GM12878 (cell line): ENCODE results near the gene RAI14. TPM values are rescaled to one million over a fixed set of nuclear protein-coding genes. Genes with fewer than 3 reads are reported as not detected.

ENCODE experiments used
- ATAC-seq: fragments of 200-7000 bp; cut with Tn5 transposase; 3 replicates; pipeline ENCODE4 v1.9.1; 2020; ENCODE audit warnings: mild to moderate bottlenecking, moderate library complexity
- BruUV-seq: library from RNA; stranded (reverse); fragments of 400-500 nt; replicated peaks from 2 replicates; lab custom pipeline; 2021; lab: Mats Ljungman, UMichigan
- CTCF ChIA-PET: fragments of 300-600 bp; sonication (Branson Sonifier 250); formaldehyde crosslinking; extraction: SDS; loops from one replicate; lab custom pipeline; 2021; ENCODE audit warnings: inconsistent platforms; lab: Yijun Ruan, JAX
- POLR2A ChIA-PET: fragments of 350-600 bp; formaldehyde crosslinking; extraction: SDS; loops from one replicate; lab custom pipeline; 2021; ENCODE audit warnings: inconsistent platforms; lab: Charles Lee
- RAD21 ChIA-PET: fragments of 300-600 bp; sonication (Branson Sonifier 250); formaldehyde crosslinking; loops from one replicate; lab custom pipeline; 2023; ENCODE audit warnings: antibody characterized with exemption; ENCODE audit not compliant: unreplicated experiment; lab: Charles Lee
- SMC1A ChIA-PET: fragments of 300-600 bp; sonication (Branson Sonifier 250); formaldehyde crosslinking; loops from one replicate; lab custom pipeline; 2023; ENCODE audit not compliant: unreplicated experiment, uncharacterized antibody; lab: Charles Lee
- DNase-seq: peaks from one replicate; pipeline ENCODE4 v3.0.0-alpha.2; 2011; ENCODE audit warnings: low read depth, low spot score
- FAIRE-seq: peaks from 3 replicates; lab custom pipeline; 2011; peaks lifted over from hg19 to GRCh38; lab: Jason Lieb, UNC
- H2AFZ ChIP-seq: 2 replicates; pipeline ENCODE4 v1.6.0; 2011; ENCODE audit warnings: low read depth, low read length, control low read depth; ENCODE audit not compliant: control insufficient read depth
- H3K27ac ChIP-seq: 2 replicates; pipeline ENCODE4 v1.5.1; 2011; ENCODE audit warnings: control low read depth; ENCODE audit not compliant: control insufficient read depth, insufficient read depth
- H3K27me3 ChIP-seq, 2 experiments: replicated peaks in 1 of 2; 2 replicates each; pipeline versions ENCODE4 v1.6.0 to v1.6.1; 2011; ENCODE audit warnings: low read length in 1 of 2; ENCODE audit not compliant: control insufficient read depth in 2 of 2, insufficient read depth in 2 of 2
- H3K36me3 ChIP-seq, 2 experiments: 2 replicates each; pipeline ENCODE4 v1.5.1; 2011; ENCODE audit warnings: low read length in 1 of 2; ENCODE audit not compliant: control insufficient read depth in 2 of 2, insufficient read depth in 2 of 2
- H3K4me1 ChIP-seq: 2 replicates; pipeline ENCODE4 v1.6.1; 2011; ENCODE audit warnings: mild to moderate bottlenecking, low read length, moderate library complexity, mixed read lengths; ENCODE audit not compliant: control insufficient read depth, insufficient read depth
- H3K4me2 ChIP-seq: 2 replicates; pipeline ENCODE4 v1.6.0; 2011; ENCODE audit warnings: control low read depth; ENCODE audit not compliant: control insufficient read depth, insufficient read depth
- H3K4me3 ChIP-seq: fragments of 200-600 bp; sonication (generic); 2 replicates; pipeline ENCODE4 v1.5.1; 2016
- H3K79me2 ChIP-seq: 2 replicates; pipeline ENCODE4 v1.6.0; 2011; ENCODE audit warnings: low read length; ENCODE audit not compliant: control insufficient read depth, insufficient read depth
- H3K9ac ChIP-seq: 2 replicates; pipeline ENCODE4 v1.8.0; 2011; ENCODE audit warnings: low read length, control low read depth, mixed read lengths; ENCODE audit not compliant: control insufficient read depth, insufficient read depth
- H3K9me3 ChIP-seq: replicated peaks from 3 replicates; pipeline ENCODE4 v1.5.1; 2011; ENCODE audit warnings: mild to moderate bottlenecking, low read length; ENCODE audit not compliant: control insufficient read depth, insufficient read depth
- H4K20me1 ChIP-seq: 2 replicates; pipeline ENCODE4 v1.6.0; 2011; ENCODE audit not compliant: control insufficient read depth, insufficient read depth
- ATF7 ChIP-seq: fragments of 450-650 bp; IDR thresholded peaks from 2 replicates; pipeline ENCODE4 v1.6.1; 2016; ENCODE audit warnings: low read depth, mild to moderate bottlenecking
- CHD4 ChIP-seq: fragments of 200-600 bp; sonication (generic); IDR thresholded peaks from 2 replicates; pipeline ENCODE4 v1.6.1; 2016; ENCODE audit warnings: mild to moderate bottlenecking
- CREM ChIP-seq: IDR thresholded peaks from 2 replicates; pipeline ENCODE4 v1.6.1; 2014; ENCODE audit warnings: antibody characterized with exemption, low read depth
- ESRRA ChIP-seq: IDR thresholded peaks from 2 replicates; pipeline ENCODE4 v1.6.1; 2012; ENCODE audit warnings: mild to moderate bottlenecking, low read length, improper control_type of control experiment
- IKZF2 ChIP-seq, 2 experiments: fragments of 450-650 bp; IDR thresholded peaks; 2 replicates each; pipeline ENCODE4 v1.6.1; 2017; ENCODE audit warnings: mild to moderate bottlenecking in 2 of 2, moderate library complexity in 2 of 2
- NFIC ChIP-seq: IDR thresholded peaks from 2 replicates; pipeline ENCODE4 v1.6.1; 2012; ENCODE audit warnings: low read depth, mild to moderate bottlenecking, inconsistent platforms, low read length, moderate library complexity
- NFYB ChIP-seq: IDR thresholded peaks from 2 replicates; pipeline ENCODE4 v1.6.1; 2011; ENCODE audit warnings: low read depth, mild to moderate bottlenecking, low read length, improper control_type of control experiment, moderate library complexity; ENCODE audit not compliant: insufficient read depth
- NR2C2 ChIP-seq: IDR thresholded peaks from 2 replicates; pipeline ENCODE4 v1.6.1; 2011; ENCODE audit warnings: borderline replicate concordance, low read depth; ENCODE audit not compliant: control insufficient read depth, insufficient read length
- RUNX3 ChIP-seq: IDR thresholded peaks from 2 replicates; pipeline ENCODE4 v1.6.1; 2012; ENCODE audit warnings: low read length, inconsistent platforms
- WRNIP1 ChIP-seq: IDR thresholded peaks from 2 replicates; pipeline ENCODE4 v1.6.1; 2011; ENCODE audit warnings: low read depth, low read length, improper control_type of control experiment, borderline replicate concordance
- ZNF217 ChIP-seq: fragments of 450-650 bp; IDR thresholded peaks from 2 replicates; pipeline ENCODE4 v1.6.1; 2017; ENCODE audit warnings: antibody characterized with exemption, mild to moderate bottlenecking
- WGBS: methylation state at CpG from one replicate; pipeline ENCODE4 v1.1.6; 2016; ENCODE audit warnings: low lambda C conversion rate; ENCODE audit not compliant: insufficient replicate concordance, insufficient coverage; ENCODE audit errors: missing lambda C conversion rate; 5-methylcytosine and 5-hydroxymethylcytosine counted together
- in situ Hi-C: fragments of 300-500 bp; cut with MboI; formaldehyde crosslinking; loops from 9 replicates; pipeline ENCODE4 v1.14.3; 2018; ENCODE audit warnings: mixed read lengths
- intact Hi-C: fragments of 100-400 bp; cut with micrococcal nuclease; formaldehyde crosslinking; loops from one replicate; pipeline ENCODE4 v1.14.2; 2022; ENCODE audit not compliant: unreplicated experiment
- polyA plus RNA-seq, 11 experiments: library from polyadenylated mRNA; depleted of rRNA in 4 of 11; unstranded in 6 of 11; stranded (reverse) in 5 of 11; fragments of >200 nt; fragmentation: Nextera tagmentation in 4 of 11; fragmentation: Illumina TruSeq in 1 of 11; extraction: Ambion mirVana in 4 of 11; extraction: Trizol in 1 of 11; gene quantifications; 1 replicate in 1 of 11; 2 replicates in 10 of 11; pipeline versions ENCODE4 v1.2.1 to v1.2.3, GENCODE V29; 2011 to 2016; ENCODE audit warnings: inconsistent platforms in 2 of 11, missing spikeins in 2 of 11, low read depth in 1 of 11
- total RNA-seq, 4 experiments: library from RNA; depleted of rRNA in 3 of 4; stranded (reverse); fragments of >200 nt in 3 of 4; fragmentation: Illumina TruSeq in 1 of 4; extraction: Trizol in 1 of 4; gene quantifications; 2 replicates each; pipeline versions ENCODE4 v1.2.1 to v1.2.3, GENCODE V29; 2013 to 2021
- TF ChIP-seq, protein P1 (sequence below): fragments of 450-650 bp; IDR thresholded peaks from 2 replicates; pipeline ENCODE4 v1.6.1; 2017; ENCODE audit warnings: mild to moderate bottlenecking
- TF ChIP-seq, protein P2 (sequence below): fragments of 450-650 bp; formaldehyde crosslinking; IDR thresholded peaks from 2 replicates; pipeline ENCODE4 v1.5.0; 2022; ENCODE audit warnings: mild to moderate bottlenecking, missing genetic modification characterization
- TF ChIP-seq, protein P3 (sequence below): fragments of 450-650 bp; IDR thresholded peaks from 2 replicates; pipeline ENCODE4 v1.6.1; 2018; ENCODE audit warnings: mild to moderate bottlenecking, low read depth, moderate library complexity; ENCODE audit not compliant: partially characterized antibody
- TF ChIP-seq, protein P4 (sequence below): IDR thresholded peaks from 2 replicates; pipeline ENCODE4 v1.6.1; 2012; ENCODE audit warnings: low read depth, low read length, improper control_type of control experiment

Gene RAI14
- total and polyA plus RNA-seq, 10 of the 15 experiments (the other 5 are each of a cell fraction or from before 2014, with no cell fraction given), result 0.18 to 4.6 (median 1.9) TPM

DNA sequence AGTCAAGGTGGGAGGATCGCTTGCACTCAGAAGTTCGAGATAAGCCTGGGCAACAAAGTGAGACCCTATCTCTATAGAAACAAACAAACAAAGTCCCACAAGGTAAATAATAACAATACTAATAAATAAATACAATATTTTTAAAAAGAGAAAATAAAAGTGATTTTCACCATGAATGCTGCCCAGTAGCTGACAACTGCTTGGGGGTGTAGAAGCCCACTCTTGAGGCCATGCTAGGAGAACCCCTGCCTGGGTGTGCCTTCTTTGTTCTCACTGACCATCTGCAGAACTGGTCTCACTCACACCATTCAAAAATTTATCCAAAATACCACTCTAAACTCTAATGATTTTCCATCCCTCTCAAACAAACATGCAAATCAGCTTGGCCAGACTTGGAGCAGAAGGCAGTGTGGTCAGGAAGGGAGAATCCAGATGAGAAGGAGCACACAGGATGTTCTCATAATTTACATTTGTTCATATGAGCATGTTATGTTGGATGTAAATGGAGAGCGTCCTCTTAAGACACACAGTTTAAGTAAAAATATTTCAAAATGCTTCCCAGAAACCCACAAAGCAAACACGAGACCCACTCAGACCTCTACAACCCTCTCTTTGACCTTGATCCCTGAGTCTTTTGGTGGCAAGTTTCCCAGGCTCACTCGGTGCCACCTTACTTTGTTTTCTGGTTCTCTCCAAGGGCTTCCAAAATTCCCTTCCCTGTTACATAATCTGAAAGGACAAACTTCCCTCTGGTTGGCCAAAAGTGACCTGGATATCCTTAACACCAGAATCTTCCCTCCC, 7.9 kb upstream of the RAI14 start:
- no peaks in the 10 kb centered on the region for H3K79me2 ChIP-seq
- no TSS peak for BruUV-seq
- H3K4me3 ChIP-seq, result no peak overlapping the region
- ChIA-PET CTCF (no interaction called here), RAD21 (no interaction called here), SMC1A (no interaction called here), POLR2A (no interaction called here)
- ATAC-seq, result no peak
- 18% methylated on average over 5 of the region's 5 CpGs for WGBS
- H3K4me1 ChIP-seq, result no peaks in the 10 kb centered on the region
- no peaks in the 10 kb centered on the region for H3K9me3 ChIP-seq
- no peak for FAIRE-seq
- H3K27me3 ChIP-seq, result no peaks in the 10 kb centered on the region; a peak in 1 of 4 replicates
- no peaks in the 10 kb centered on the region for H3K36me3 ChIP-seq
- H3K9ac ChIP-seq, result no peak overlapping the region
- no peak overlapping the region for H3K27ac ChIP-seq
- H2AFZ ChIP-seq, result no peak overlapping the region
- intact Hi-C loops (no loop called here), in situ Hi-C loops (no loop called here)
- H4K20me1 ChIP-seq, result no peaks in the 10 kb centered on the region
- DNase-seq, result no peak
- H3K4me2 ChIP-seq, result no peak overlapping the region
- TF ChIP-seq CHD4, result no peak
- no peak for TF ChIP-seq IKZF2 (IDR thresholded peaks at IDR 0.05)
- no peak for TF ChIP-seq RUNX3
- no peak for TF ChIP-seq ATF7
- TF ChIP-seq, protein P1, sequence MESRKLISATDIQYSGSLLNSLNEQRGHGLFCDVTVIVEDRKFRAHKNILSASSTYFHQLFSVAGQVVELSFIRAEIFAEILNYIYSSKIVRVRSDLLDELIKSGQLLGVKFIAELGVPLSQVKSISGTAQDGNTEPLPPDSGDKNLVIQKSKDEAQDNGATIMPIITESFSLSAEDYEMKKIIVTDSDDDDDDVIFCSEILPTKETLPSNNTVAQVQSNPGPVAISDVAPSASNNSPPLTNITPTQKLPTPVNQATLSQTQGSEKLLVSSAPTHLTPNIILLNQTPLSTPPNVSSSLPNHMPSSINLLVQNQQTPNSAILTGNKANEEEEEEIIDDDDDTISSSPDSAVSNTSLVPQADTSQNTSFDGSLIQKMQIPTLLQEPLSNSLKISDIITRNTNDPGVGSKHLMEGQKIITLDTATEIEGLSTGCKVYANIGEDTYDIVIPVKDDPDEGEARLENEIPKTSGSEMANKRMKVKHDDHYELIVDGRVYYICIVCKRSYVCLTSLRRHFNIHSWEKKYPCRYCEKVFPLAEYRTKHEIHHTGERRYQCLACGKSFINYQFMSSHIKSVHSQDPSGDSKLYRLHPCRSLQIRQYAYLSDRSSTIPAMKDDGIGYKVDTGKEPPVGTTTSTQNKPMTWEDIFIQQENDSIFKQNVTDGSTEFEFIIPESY, result no peak
- no peak for TF ChIP-seq NFYB
- no peak for TF ChIP-seq ZNF217
- TF ChIP-seq, protein P2, sequence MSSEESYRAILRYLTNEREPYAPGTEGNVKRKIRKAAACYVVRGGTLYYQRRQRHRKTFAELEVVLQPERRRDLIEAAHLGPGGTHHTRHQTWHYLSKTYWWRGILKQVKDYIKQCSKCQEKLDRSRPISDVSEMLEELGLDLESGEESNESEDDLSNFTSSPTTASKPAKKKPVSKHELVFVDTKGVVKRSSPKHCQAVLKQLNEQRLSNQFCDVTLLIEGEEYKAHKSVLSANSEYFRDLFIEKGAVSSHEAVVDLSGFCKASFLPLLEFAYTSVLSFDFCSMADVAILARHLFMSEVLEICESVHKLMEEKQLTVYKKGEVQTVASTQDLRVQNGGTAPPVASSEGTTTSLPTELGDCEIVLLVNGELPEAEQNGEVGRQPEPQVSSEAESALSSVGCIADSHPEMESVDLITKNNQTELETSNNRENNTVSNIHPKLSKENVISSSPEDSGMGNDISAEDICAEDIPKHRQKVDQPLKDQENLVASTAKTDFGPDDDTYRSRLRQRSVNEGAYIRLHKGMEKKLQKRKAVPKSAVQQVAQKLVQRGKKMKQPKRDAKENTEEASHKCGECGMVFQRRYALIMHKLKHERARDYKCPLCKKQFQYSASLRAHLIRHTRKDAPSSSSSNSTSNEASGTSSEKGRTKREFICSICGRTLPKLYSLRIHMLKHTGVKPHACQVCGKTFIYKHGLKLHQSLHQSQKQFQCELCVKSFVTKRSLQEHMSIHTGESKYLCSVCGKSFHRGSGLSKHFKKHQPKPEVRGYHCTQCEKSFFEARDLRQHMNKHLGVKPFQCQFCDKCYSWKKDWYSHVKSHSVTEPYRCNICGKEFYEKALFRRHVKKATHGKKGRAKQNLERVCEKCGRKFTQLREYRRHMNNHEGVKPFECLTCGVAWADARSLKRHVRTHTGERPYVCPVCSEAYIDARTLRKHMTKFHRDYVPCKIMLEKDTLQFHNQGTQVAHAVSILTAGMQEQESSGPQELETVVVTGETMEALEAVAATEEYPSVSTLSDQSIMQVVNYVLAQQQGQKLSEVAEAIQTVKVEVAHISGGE, result no peak
- no peak for TF ChIP-seq NFIC
- TF ChIP-seq CREM, result no peak
- no peak for TF ChIP-seq ESRRA
- TF ChIP-seq WRNIP1, result no peak
- TF ChIP-seq, protein P3, sequence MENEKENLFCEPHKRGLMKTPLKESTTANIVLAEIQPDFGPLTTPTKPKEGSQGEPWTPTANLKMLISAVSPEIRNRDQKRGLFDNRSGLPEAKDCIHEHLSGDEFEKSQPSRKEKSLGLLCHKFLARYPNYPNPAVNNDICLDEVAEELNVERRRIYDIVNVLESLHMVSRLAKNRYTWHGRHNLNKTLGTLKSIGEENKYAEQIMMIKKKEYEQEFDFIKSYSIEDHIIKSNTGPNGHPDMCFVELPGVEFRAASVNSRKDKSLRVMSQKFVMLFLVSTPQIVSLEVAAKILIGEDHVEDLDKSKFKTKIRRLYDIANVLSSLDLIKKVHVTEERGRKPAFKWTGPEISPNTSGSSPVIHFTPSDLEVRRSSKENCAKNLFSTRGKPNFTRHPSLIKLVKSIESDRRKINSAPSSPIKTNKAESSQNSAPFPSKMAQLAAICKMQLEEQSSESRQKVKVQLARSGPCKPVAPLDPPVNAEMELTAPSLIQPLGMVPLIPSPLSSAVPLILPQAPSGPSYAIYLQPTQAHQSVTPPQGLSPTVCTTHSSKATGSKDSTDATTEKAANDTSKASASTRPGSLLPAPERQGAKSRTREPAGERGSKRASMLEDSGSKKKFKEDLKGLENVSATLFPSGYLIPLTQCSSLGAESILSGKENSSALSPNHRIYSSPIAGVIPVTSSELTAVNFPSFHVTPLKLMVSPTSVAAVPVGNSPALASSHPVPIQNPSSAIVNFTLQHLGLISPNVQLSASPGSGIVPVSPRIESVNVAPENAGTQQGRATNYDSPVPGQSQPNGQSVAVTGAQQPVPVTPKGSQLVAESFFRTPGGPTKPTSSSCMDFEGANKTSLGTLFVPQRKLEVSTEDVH, result no peak
- TF ChIP-seq, protein P4, sequence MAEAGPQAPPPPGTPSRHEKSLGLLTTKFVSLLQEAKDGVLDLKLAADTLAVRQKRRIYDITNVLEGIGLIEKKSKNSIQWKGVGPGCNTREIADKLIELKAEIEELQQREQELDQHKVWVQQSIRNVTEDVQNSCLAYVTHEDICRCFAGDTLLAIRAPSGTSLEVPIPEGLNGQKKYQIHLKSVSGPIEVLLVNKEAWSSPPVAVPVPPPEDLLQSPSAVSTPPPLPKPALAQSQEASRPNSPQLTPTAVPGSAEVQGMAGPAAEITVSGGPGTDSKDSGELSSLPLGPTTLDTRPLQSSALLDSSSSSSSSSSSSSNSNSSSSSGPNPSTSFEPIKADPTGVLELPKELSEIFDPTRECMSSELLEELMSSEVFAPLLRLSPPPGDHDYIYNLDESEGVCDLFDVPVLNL, result no peak
- no peak for TF ChIP-seq NR2C2
